SK-N-DZ (cell line): Measurements from ENCODE around the gene FAM240A. TPM values are rescaled to one million over a fixed set of nuclear protein-coding genes. Genes with fewer than 3 reads are reported as not detected.
"Not testable (repeated sequence)": the region's sequence is repeated elsewhere in the genome, so short reads cannot be mapped to it uniquely, and the experiment has no call there.

Experiments
- DNase-seq: peaks from one replicate; pipeline ENCODE4 v3.0.0-alpha.2; 2015; ENCODE audit warnings: low spot score
- polyA plus RNA-seq, 2 experiments: library from polyadenylated mRNA; depleted of rRNA; stranded (reverse); fragments of >200 nt; gene quantifications; 2 replicates each; pipeline ENCODE4 v1.2.3, GENCODE V29; 2014

The FAM240A gene
- not detected in 2 replicates for polyA plus RNA-seq (2014; cell fraction: cytosol; rRNA removed)
- polyA plus RNA-seq (2014; cell fraction: nucleus; rRNA removed) = not detected in 2 replicates

- no peak for DNase-seq
Measured at GRCh38 chr3:46612324-46612723, at the start of gene FAM240A. Gene FAM240A, plus strand, starts transcription at chr3:46612525. Its CDS starts 159 bp downstream, at chr3:46612684.

- no peak for DNase-seq
Measured at GRCh38 chr3:46564190-46565021, 47.9 kb upstream of the FAM240A start.

GRCh38 chr3:46565077-46565476 is 47.2 kb upstream of the FAM240A start:
- DNase-seq = no peak

GRCh38 chr3:46565607-46566039 is 46.7 kb upstream of the FAM240A start:
- no peak for DNase-seq

- DNase-seq = no peak
Measured at GRCh38 chr3:46566040-46566641, 46.2 kb upstream of the FAM240A start, which contains the start of gene LRRC2. Gene LRRC2, minus strand, starts transcription at chr3:46566302. Its CDS starts 14,711 bp downstream, at chr3:46551591.

GRCh38 chr3:46571684-46572083 is 40.6 kb upstream of the FAM240A start:
- no peak for DNase-seq

- DNase-seq = no peak
Measured at GRCh38 chr3:46573701-46574100, 38.6 kb upstream of the FAM240A start.

- no peak for DNase-seq
Measured at GRCh38 chr3:46574243-46574646, 38.1 kb upstream of the FAM240A start.

- no peak for DNase-seq
Measured at GRCh38 chr3:46574881-46575576, 37.3 kb upstream of the FAM240A start.

GRCh38 chr3:46575577-46576222 is 36.6 kb upstream of the FAM240A start:
- DNase-seq = no peak

GRCh38 chr3:46576386-46576785 is 35.9 kb upstream of the FAM240A start:
- DNase-seq = no peak

GRCh38 chr3:46576879-46577278 is 35.4 kb upstream of the FAM240A start:
- DNase-seq = no peak

GRCh38 chr3:46577580-46578249 is 34.6 kb upstream of the FAM240A start:
- not testable (repeated sequence) for DNase-seq

GRCh38 chr3:46578973-46579755 is 33.2 kb upstream of the FAM240A start:
- no peak for DNase-seq

- no peak for DNase-seq
Measured at GRCh38 chr3:46579756-46580286, 32.5 kb upstream of the FAM240A start.

- no peak for DNase-seq
Measured at GRCh38 chr3:46580675-46581074, 31.6 kb upstream of the FAM240A start.

- no peak for DNase-seq
Measured at GRCh38 chr3:46584598-46585467, 27.5 kb upstream of the FAM240A start.

GRCh38 chr3:46585799-46586693 is 26.3 kb upstream of the FAM240A start:
- DNase-seq = no peak
